ENCODE results near the gene SLC12A8. TPM values are rescaled to one million over a fixed set of nuclear protein-coding genes. Genes with fewer than 3 reads are reported as not detected.

The SLC12A8 gene
- total RNA-seq, 1 donor from 2014 or later = 13.6 TPM

GRCh38 chr3:125156456-125156855, 56.1 kb downstream of the SLC12A8 start:
- no peaks in the 10 kb centered on the region for H3K27me3 ChIP-seq (ENCODE audit: control insufficient read depth, insufficient read depth, low read length)
- no peak for DNase-seq (ENCODE audit: low read depth)
- no peak for TF ChIP-seq CTCF (IDR thresholded peaks at IDR 0.05; ENCODE audit: insufficient read depth, low read length, poor library complexity, severe bottlenecking)
- H3K4me3 ChIP-seq (ENCODE audit: low read depth, low read length) = no peak overlapping the region
- H3K36me3 ChIP-seq (ENCODE audit: control insufficient read depth, insufficient read depth, low read length) = no peaks in the 10 kb centered on the region

GRCh38 chr3:125154800-125155269, 57.7 kb downstream of the SLC12A8 start:
- TF ChIP-seq CTCF (IDR thresholded peaks at IDR 0.05; ENCODE audit: insufficient read depth, low read length, poor library complexity, severe bottlenecking) = no peak
- H3K36me3 ChIP-seq (ENCODE audit: control insufficient read depth, insufficient read depth, low read length) = no peaks in the 10 kb centered on the region

GRCh38 chr3:125154110-125154509, 58.4 kb downstream of the SLC12A8 start:
- no peaks in the 10 kb centered on the region for H3K36me3 ChIP-seq (ENCODE audit: control insufficient read depth, insufficient read depth, low read length)
- TF ChIP-seq CTCF (IDR thresholded peaks at IDR 0.05; ENCODE audit: insufficient read depth, low read length, poor library complexity, severe bottlenecking) = no peak
- H3K27me3 ChIP-seq (ENCODE audit: control insufficient read depth, insufficient read depth, low read length) = no peaks in the 10 kb centered on the region
- no peak for DNase-seq (ENCODE audit: low read depth)
- H3K4me3 ChIP-seq (ENCODE audit: low read depth, low read length) = no peak overlapping the region

More at GRCh38 chr3:125154800-125155269, 57.7 kb downstream of the SLC12A8 start:
- Histone ChIP-seq H3K4me3 (ENCODE audit: low read depth, low read length) (no peak overlapping the region), H3K27me3 (ENCODE audit: control insufficient read depth, insufficient read depth, low read length) (no peaks in the 10 kb centered on the region)
- DNase-seq (ENCODE audit: low read depth) = no peak

GRCh38 chr3:125152951-125153350, 59.6 kb downstream of the SLC12A8 start:
- Histone ChIP-seq H3K4me3 (ENCODE audit: low read depth, low read length) (no peak overlapping the region), H3K36me3 (ENCODE audit: control insufficient read depth, insufficient read depth, low read length) (no peaks in the 10 kb centered on the region), H3K27me3 (ENCODE audit: control insufficient read depth, insufficient read depth, low read length) (no peaks in the 10 kb centered on the region)
- DNase-seq (ENCODE audit: low read depth) = no peak
- TF ChIP-seq CTCF (IDR thresholded peaks at IDR 0.05; ENCODE audit: insufficient read depth, low read length, poor library complexity, severe bottlenecking) = no peak

- no peak for DNase-seq (ENCODE audit: low read depth)
- Histone ChIP-seq H3K4me3 (ENCODE audit: low read depth, low read length) (no peak overlapping the region), H3K27me3 (ENCODE audit: control insufficient read depth, insufficient read depth, low read length) (no peaks in the 10 kb centered on the region), H3K36me3 (ENCODE audit: control insufficient read depth, insufficient read depth, low read length) (no peaks in the 10 kb centered on the region)
- TF ChIP-seq CTCF (IDR thresholded peaks at IDR 0.05; ENCODE audit: insufficient read depth, low read length, poor library complexity, severe bottlenecking) = no peak
These were observed 60.6 kb downstream of the SLC12A8 start for GRCh38 chr3:125151916-125152315.

GRCh38 chr3:125151442-125151817, 61.1 kb downstream of the SLC12A8 start:
- DNase-seq (ENCODE audit: low read depth) = no peak
- H3K36me3 ChIP-seq (ENCODE audit: control insufficient read depth, insufficient read depth, low read length) = no peaks in the 10 kb centered on the region
- no peak overlapping the region for H3K4me3 ChIP-seq (ENCODE audit: low read depth, low read length)
- no peak for TF ChIP-seq CTCF (IDR thresholded peaks at IDR 0.05; ENCODE audit: insufficient read depth, low read length, poor library complexity, severe bottlenecking)
- no peaks in the 10 kb centered on the region for H3K27me3 ChIP-seq (ENCODE audit: control insufficient read depth, insufficient read depth, low read length)
